Activated CD4-positive, alpha-beta T cell treated with anti-CD3 and anti-CD28 coated beads for 36 hours (primary cell): ENCODE data around the gene RAD51B. TPM values are rescaled to one million over a fixed set of nuclear protein-coding genes. Genes with fewer than 3 reads are reported as not detected.

Experiments used
- ATAC-seq: fragments of 200-7000 bp; cut with Tn5 transposase; one replicate; pipeline ENCODE4 v1.10.0; 2021; ENCODE audit warnings: mild to moderate bottlenecking, moderate library complexity
- CTCF ChIA-PET: fragments of 350-600 bp; sonication (Branson Sonifier 250); formaldehyde crosslinking; loops from one replicate; lab custom pipeline; 2021; ENCODE audit warnings: antibody characterized with exemption; lab: Charles Lee
- POLR2A ChIA-PET: fragments of 350-600 bp; sonication (Branson Sonifier 250); formaldehyde crosslinking; loops from one replicate; lab custom pipeline; 2021; ENCODE audit warnings: antibody characterized with exemption, inconsistent platforms; lab: Charles Lee
- DNase-seq: peaks from one replicate; pipeline ENCODE4 v3.0.0-alpha.2; 2020
- H3K27ac Mint-ChIP-seq: one replicate; pipeline ENCODE4 v1.8.0; 2021; ENCODE audit warnings: mixed read lengths
- H3K27me3 Mint-ChIP-seq: one replicate; pipeline ENCODE4 v1.8.0; 2021; ENCODE audit warnings: mixed read lengths
- H3K36me3 Mint-ChIP-seq: one replicate; pipeline ENCODE4 v1.8.0; 2021; ENCODE audit warnings: low read depth, mixed read lengths
- H3K4me1 Mint-ChIP-seq: one replicate; pipeline ENCODE4 v1.8.0; 2021; ENCODE audit warnings: mixed read lengths
- H3K4me3 Mint-ChIP-seq: one replicate; pipeline ENCODE4 v1.8.0; 2021; ENCODE audit warnings: mild to moderate bottlenecking, moderate library complexity, mixed read lengths
- H3K9me3 Mint-ChIP-seq: one replicate; pipeline ENCODE4 v1.8.0; 2021; ENCODE audit warnings: low read depth, mixed read lengths
- intact Hi-C, 2 experiments: fragments of 100-400 bp; cut with DNase I in 1 of 2; cut with micrococcal nuclease in 1 of 2; formaldehyde crosslinking; loops; one replicate each; pipeline versions ENCODE4 v1.14.2 to v1.15.1; 2022 to 2024; cut with DNase I, micrococcal nuclease
- total RNA-seq, 2 experiments: library from RNA; stranded (reverse); gene quantifications; one replicate each; pipeline ENCODE4 v1.2.3, GENCODE V29; 2021

The RAD51B gene
- total RNA-seq, 2 experiments from 2014 or later: 26.4 to 39.9 TPM

- ChIA-PET POLR2A (no interaction called here), CTCF (no interaction called here)
- intact Hi-C loops: no loop called here
- Mint-ChIP-seq H3K9me3 (no peaks in the 10 kb centered on the region), H3K4me1 (no peaks in the 10 kb centered on the region), H3K27ac (no peak overlapping the region), H3K36me3 (no peaks in the 10 kb centered on the region), H3K27me3 (no peaks in the 10 kb centered on the region), H3K4me3 (no peak overlapping the region)
- DNase-seq: no peak
- no peak for ATAC-seq
Measured at GRCh38 chr14:68574906-68575305, 755.3 kb downstream of the RAD51B start.

GRCh38 chr14:68575426-68575825 lies 755.8 kb downstream of the RAD51B start:
- intact Hi-C loops: no loop called here
- Mint-ChIP-seq H3K36me3 (no peaks in the 10 kb centered on the region), H3K27ac (no peak overlapping the region), H3K9me3 (no peaks in the 10 kb centered on the region), H3K4me1 (no peaks in the 10 kb centered on the region), H3K4me3 (no peak overlapping the region), H3K27me3 (no peaks in the 10 kb centered on the region)
- DNase-seq (no peak), ATAC-seq (no peak)
- ChIA-PET POLR2A (no interaction called here), CTCF (no interaction called here)

GRCh38 chr14:68576031-68576430 lies 756.5 kb downstream of the RAD51B start:
- Mint-ChIP-seq H3K27me3 (no peaks in the 10 kb centered on the region), H3K4me1 (no peaks in the 10 kb centered on the region), H3K36me3 (no peaks in the 10 kb centered on the region), H3K27ac (no peak overlapping the region), H3K9me3 (no peaks in the 10 kb centered on the region), H3K4me3 (no peak overlapping the region)
- POLR2A ChIA-PET: no interaction called here
- ATAC-seq (no peak), DNase-seq (no peak)
- CTCF ChIA-PET: interaction anchor here (0.7 kb wide), 1 partner anchor 15 kb away, joined by 3 read pairs; no protein-coding TSS in a partner anchor
- intact Hi-C loops: no loop called here

- ChIA-PET POLR2A (no interaction called here), CTCF (interaction anchor here (0.7 kb wide), 1 partner anchor 15 kb away, joined by 3 read pairs; no protein-coding TSS in a partner anchor)
- intact Hi-C loops: no loop called here
- Mint-ChIP-seq H3K4me3 (no peak overlapping the region), H3K27me3 (no peaks in the 10 kb centered on the region), H3K27ac (no peak overlapping the region), H3K4me1 (no peaks in the 10 kb centered on the region), H3K9me3 (peaks cover 3% of the 10 kb centered on the region), H3K36me3 (peaks cover 3% of the 10 kb centered on the region)
- DNase-seq: no peak
- ATAC-seq: no peak
Measured at GRCh38 chr14:68576496-68577244, 757.1 kb downstream of the RAD51B start.

- Mint-ChIP-seq H3K4me3 (no peak overlapping the region), H3K9me3 (peaks cover 3% of the 10 kb centered on the region), H3K4me1 (no peaks in the 10 kb centered on the region), H3K27me3 (no peaks in the 10 kb centered on the region), H3K27ac (no peak overlapping the region), H3K36me3 (peaks cover 3% of the 10 kb centered on the region)
- ChIA-PET CTCF (interaction anchor here (1.2 kb wide), 1 partner anchor 9 kb away, joined by 4 read pairs; no protein-coding TSS in a partner anchor), POLR2A (no interaction called here)
- ATAC-seq: no peak
- intact Hi-C loops: no loop called here
- DNase-seq: no peak
Measured at GRCh38 chr14:68577802-68578541, 758.4 kb downstream of the RAD51B start.

GRCh38 chr14:68578597-68578996 lies 759.0 kb downstream of the RAD51B start:
- Mint-ChIP-seq H3K27me3 (no peaks in the 10 kb centered on the region), H3K4me3 (no peak overlapping the region), H3K27ac (no peak overlapping the region), H3K9me3 (peaks cover 3% of the 10 kb centered on the region), H3K36me3 (peaks cover 3% of the 10 kb centered on the region), H3K4me1 (no peaks in the 10 kb centered on the region)
- ATAC-seq (no peak), DNase-seq (no peak)
- intact Hi-C loops: no loop called here
- ChIA-PET CTCF (interaction anchor here (1.2 kb wide), 1 partner anchor 9 kb away, joined by 4 read pairs; no protein-coding TSS in a partner anchor), POLR2A (no interaction called here)

GRCh38 chr14:68580096-68580645 lies 760.6 kb downstream of the RAD51B start:
- Mint-ChIP-seq H3K4me3 (no peak overlapping the region), H3K27ac (no peak overlapping the region), H3K9me3 (peaks cover 3% of the 10 kb centered on the region), H3K36me3 (peaks cover 3% of the 10 kb centered on the region), H3K27me3 (no peaks in the 10 kb centered on the region), H3K4me1 (no peaks in the 10 kb centered on the region)
- intact Hi-C loops: no loop called here
- DNase-seq: no peak
- POLR2A ChIA-PET: no interaction called here
- CTCF ChIA-PET: no interaction called here
- no peak for ATAC-seq

- no peaks in the 10 kb centered on the region for H3K27me3 Mint-ChIP-seq
- H3K9me3 Mint-ChIP-seq: peaks cover 3% of the 10 kb centered on the region
- ChIA-PET CTCF (no interaction called here), POLR2A (no interaction called here)
- H3K27ac Mint-ChIP-seq: no peak overlapping the region
- DNase-seq (no peak), ATAC-seq (no peak)
- no peak overlapping the region for H3K4me3 Mint-ChIP-seq
- H3K4me1 Mint-ChIP-seq: no peaks in the 10 kb centered on the region
- intact Hi-C loops: no loop called here
- peaks cover 3% of the 10 kb centered on the region for H3K36me3 Mint-ChIP-seq
Measured at GRCh38 chr14:68580671-68581070, 761.1 kb downstream of the RAD51B start.

GRCh38 chr14:68583548-68584280 lies 764.1 kb downstream of the RAD51B start:
- no peak overlapping the region for H3K4me3 Mint-ChIP-seq
- ATAC-seq (no peak), DNase-seq (no peak)
- H3K27me3 Mint-ChIP-seq: no peaks in the 10 kb centered on the region
- H3K9me3 Mint-ChIP-seq: peaks cover 3% of the 10 kb centered on the region
- peaks cover 3% of the 10 kb centered on the region for H3K36me3 Mint-ChIP-seq
- no peak overlapping the region for H3K27ac Mint-ChIP-seq
- intact Hi-C loops: no loop called here
- ChIA-PET CTCF (no interaction called here), POLR2A (no interaction called here)
- no peaks in the 10 kb centered on the region for H3K4me1 Mint-ChIP-seq

- intact Hi-C loops: no loop called here
- Mint-ChIP-seq H3K4me1 (no peaks in the 10 kb centered on the region), H3K4me3 (no peak overlapping the region), H3K9me3 (peaks cover 3% of the 10 kb centered on the region), H3K36me3 (peaks cover 3% of the 10 kb centered on the region), H3K27me3 (no peaks in the 10 kb centered on the region), H3K27ac (no peak overlapping the region)
- ATAC-seq (no peak), DNase-seq (no peak)
- CTCF ChIA-PET: no interaction called here
- POLR2A ChIA-PET: no interaction called here
Measured at GRCh38 chr14:68584786-68585185, 765.2 kb downstream of the RAD51B start.

GRCh38 chr14:68585690-68586089 lies 766.1 kb downstream of the RAD51B start:
- Mint-ChIP-seq H3K36me3 (peaks cover 3% of the 10 kb centered on the region), H3K4me1 (no peaks in the 10 kb centered on the region), H3K27ac (no peak overlapping the region), H3K27me3 (no peaks in the 10 kb centered on the region), H3K4me3 (no peak overlapping the region), H3K9me3 (peaks cover 3% of the 10 kb centered on the region)
- CTCF ChIA-PET: interaction anchor here (0.5 kb wide), 1 partner anchor 47 kb away, joined by 3 read pairs; no protein-coding TSS in a partner anchor
- intact Hi-C loops: no loop called here
- POLR2A ChIA-PET: no interaction called here
- DNase-seq: no peak
- no peak for ATAC-seq
